SK-N-SH (cell line): ENCODE measurements around the gene COQ8B. TPM values are rescaled to one million over a fixed set of nuclear protein-coding genes. Genes with fewer than 3 reads are reported as not detected.

Source experiments
- CTCF ChIA-PET: fragments of 300-600, 350-600 bp; formaldehyde crosslinking; extraction: SDS; loops from one replicate; lab custom pipeline; 2021; lab: Yijun Ruan, JAX
- POLR2A ChIA-PET: fragments of 350-600 bp; sonication (Branson Sonifier 250); formaldehyde crosslinking; extraction: SDS; loops from one replicate; lab custom pipeline; 2020; ENCODE audit warnings: antibody characterized with exemption, inconsistent platforms; lab: Yijun Ruan, JAX
- DNase-seq: peaks from one replicate; pipeline ENCODE4 v3.0.0; 2012
- H2AFZ ChIP-seq: fragments of 200-600 bp; sonication (generic); 2 replicates; pipeline ENCODE4 v1.8.1; 2016; ENCODE audit warnings: antibody characterized with exemption, mild to moderate bottlenecking, low read depth
- H3F3A ChIP-seq: fragments of 200-600 bp; sonication (generic); replicated peaks from 2 replicates; pipeline ENCODE3; 2016; ENCODE audit warnings: antibody characterized with exemption, mild to moderate bottlenecking; ENCODE audit not compliant: insufficient read depth
- H3K27ac ChIP-seq, 2 experiments: fragments of 200-500 bp in 1 of 2; fragments of 200-600 bp in 1 of 2; sonication (Bioruptor generic) in 1 of 2; sonication (generic), shearing (Covaris generic) in 1 of 2; 2 replicates each; pipeline versions ENCODE4 v1.5.1 to v1.6.1; 2014 to 2016; ENCODE audit warnings: low read depth in 2 of 2, inconsistent platforms in 1 of 2, low read length in 1 of 2, mild to moderate bottlenecking in 1 of 2, mixed read lengths in 1 of 2
- H3K27me3 ChIP-seq: fragments of 200-600 bp; sonication (generic), shearing (Covaris generic); 2 replicates; pipeline ENCODE4 v1.6.1; 2016; ENCODE audit warnings: mixed run types; ENCODE audit not compliant: insufficient read depth
- H3K36me3 ChIP-seq, 2 experiments: fragments of 200-500 bp in 1 of 2; fragments of 200-600 bp in 1 of 2; sonication (Bioruptor generic) in 1 of 2; sonication (generic) in 1 of 2; replicated peaks in 1 of 2; 2 replicates each; pipeline versions ENCODE3 to v1.5.1; 2014 to 2016; ENCODE audit warnings: low read length in 1 of 2, mild to moderate bottlenecking in 1 of 2; ENCODE audit not compliant: insufficient read depth in 2 of 2, control insufficient read depth in 1 of 2
- H3K4me1 ChIP-seq, 2 experiments: fragments of 200-500 bp in 1 of 2; fragments of 200-600 bp in 1 of 2; sonication (Bioruptor generic) in 1 of 2; sonication (generic), shearing (Covaris generic) in 1 of 2; 2 replicates each; pipeline versions ENCODE4 v1.5.1 to v1.6.1; 2014 to 2016; ENCODE audit warnings: low read depth in 1 of 2, low read length in 1 of 2, mixed run types in 1 of 2; ENCODE audit not compliant: insufficient read depth in 2 of 2, control insufficient read depth in 1 of 2
- H3K4me2 ChIP-seq: fragments of 200-600 bp; sonication (generic), shearing (Covaris generic); 2 replicates; pipeline ENCODE4 v1.6.1; 2017; ENCODE audit warnings: mixed run types
- H3K4me3 ChIP-seq, 2 experiments: fragments of 200-500 bp in 1 of 2; fragments of 200-600 bp in 1 of 2; sonication (Bioruptor generic) in 1 of 2; sonication (generic), shearing (Covaris generic) in 1 of 2; 2 replicates each; pipeline versions ENCODE4 v1.5.1 to v1.8.1; 2014 to 2016; ENCODE audit warnings: low read depth in 2 of 2, inconsistent platforms in 1 of 2, low read length in 1 of 2, mild to moderate bottlenecking in 1 of 2, mixed read lengths in 1 of 2, moderate library complexity in 1 of 2
- H3K79me2 ChIP-seq: fragments of 200-600 bp; sonication (generic); 2 replicates; pipeline ENCODE4 v1.8.1; 2017; ENCODE audit warnings: mild to moderate bottlenecking; ENCODE audit not compliant: insufficient read depth
- H3K9ac ChIP-seq: fragments of 200-600 bp; sonication (generic); 2 replicates; pipeline ENCODE4 v1.6.1; 2017; ENCODE audit warnings: mixed run types
- H3K9me2 ChIP-seq: fragments of 200-600 bp; sonication (generic); 2 replicates; pipeline ENCODE4 v1.6.1; 2017; ENCODE audit warnings: mixed run types
- H3K9me3 ChIP-seq: fragments of 200-600 bp; sonication (generic); 2 replicates; pipeline ENCODE4 v1.6.1; 2017; ENCODE audit warnings: mixed run types, mild to moderate bottlenecking, moderate library complexity
- H4K20me1 ChIP-seq: fragments of 200-600 bp; sonication (generic); 2 replicates; pipeline ENCODE4 v1.6.1; 2017; ENCODE audit warnings: mild to moderate bottlenecking, mixed run types; ENCODE audit not compliant: insufficient read depth
- ELF1 ChIP-seq: IDR thresholded peaks from 2 replicates; pipeline ENCODE4 v1.4.0; 2012
- EP300 ChIP-seq, 2 experiments: IDR thresholded peaks; 2 replicates each; pipeline versions ENCODE4 v1.4.0 to v1.6.1; 2012; ENCODE audit warnings: borderline replicate concordance in 1 of 2, low read depth in 1 of 2, low read length in 1 of 2
- EZH2phosphoT487 ChIP-seq: fragments of 200-600 bp; sonication (generic); IDR thresholded peaks from 2 replicates; pipeline ENCODE4 v1.6.1; 2017; ENCODE audit warnings: low read depth, mixed run types, mild to moderate bottlenecking, antibody characterized with exemption, moderate library complexity, borderline replicate concordance
- FOSL2 ChIP-seq: IDR thresholded peaks from 2 replicates; pipeline ENCODE4 v1.4.0; 2012; ENCODE audit warnings: low read depth, mild to moderate bottlenecking, moderate library complexity, borderline replicate concordance
- FOXJ3 ChIP-seq: sonication (generic); formaldehyde crosslinking; IDR thresholded peaks from 2 replicates; pipeline ENCODE4 v1.5.1; 2020; ENCODE audit warnings: mild to moderate bottlenecking, missing genetic modification reagents
- FOXM1 ChIP-seq: IDR thresholded peaks from 2 replicates; pipeline ENCODE4 v1.4.0; 2012; ENCODE audit warnings: low read depth, mild to moderate bottlenecking
- GABPA ChIP-seq: IDR thresholded peaks from 2 replicates; pipeline ENCODE4 v1.4.0; 2012; ENCODE audit warnings: low read depth, mild to moderate bottlenecking
- GATA2 ChIP-seq: sonication (generic); formaldehyde crosslinking; IDR thresholded peaks from 2 replicates; pipeline ENCODE4 v1.5.0; 2020; ENCODE audit warnings: mild to moderate bottlenecking, missing genetic modification reagents
- MEF2A ChIP-seq: IDR thresholded peaks from 2 replicates; pipeline ENCODE4 v1.4.0; 2012; ENCODE audit warnings: low read depth, borderline replicate concordance
- NFIC ChIP-seq: IDR thresholded peaks from 2 replicates; pipeline ENCODE4 v1.4.0; 2012; ENCODE audit warnings: borderline replicate concordance
- NRF1 ChIP-seq: IDR thresholded peaks from 2 replicates; pipeline ENCODE4 v1.6.1; 2012; ENCODE audit warnings: low read depth, mild to moderate bottlenecking, low read length
- RAD21 ChIP-seq: IDR thresholded peaks from 2 replicates; pipeline ENCODE4 v1.6.1; 2012; ENCODE audit warnings: mild to moderate bottlenecking, low read length
- RCOR1 ChIP-seq: fragments of 150-350 bp; IDR thresholded peaks from 2 replicates; pipeline ENCODE4 v1.6.1; 2017; ENCODE audit warnings: antibody characterized with exemption, low read length
- RFX5 ChIP-seq: IDR thresholded peaks from 2 replicates; pipeline ENCODE4 v1.6.1; 2012; ENCODE audit warnings: mild to moderate bottlenecking, improper control_type of control experiment, low read length
- RXRA ChIP-seq: IDR thresholded peaks from 2 replicates; pipeline ENCODE4 v1.4.0; 2012; ENCODE audit warnings: low read depth, mild to moderate bottlenecking, borderline replicate concordance
- SIN3A ChIP-seq: IDR thresholded peaks from 2 replicates; pipeline ENCODE4 v1.6.1; 2012; ENCODE audit warnings: low read depth, mild to moderate bottlenecking, low read length, moderate library complexity, borderline replicate concordance
- SMC3 ChIP-seq: IDR thresholded peaks from 2 replicates; pipeline ENCODE4 v1.6.1; 2012; ENCODE audit warnings: low read depth, low read length, improper control_type of control experiment
- TEAD4 ChIP-seq: IDR thresholded peaks from 2 replicates; pipeline ENCODE4 v1.4.0; 2012; ENCODE audit warnings: mild to moderate bottlenecking, borderline replicate concordance; ENCODE audit not compliant: insufficient read depth
- YY1 ChIP-seq: IDR thresholded peaks from 2 replicates; pipeline ENCODE4 v1.4.0; 2012; ENCODE audit warnings: low read depth, mild to moderate bottlenecking
- WGBS: methylation state at CpG from one replicate; pipeline ENCODE4 v1.1.6; 2017; ENCODE audit warnings: low lambda C conversion rate; 5-methylcytosine and 5-hydroxymethylcytosine counted together
- polyA plus RNA-seq, 3 experiments: library from polyadenylated mRNA; depleted of rRNA; stranded (reverse); fragments of >200 nt; gene quantifications; 2 replicates each; pipeline ENCODE4 v1.2.3, GENCODE V29; 2012
- TF ChIP-seq, protein P1 (sequence below): IDR thresholded peaks from 2 replicates; pipeline ENCODE4; 2012
- TF ChIP-seq, protein P2 (sequence below): IDR thresholded peaks from 2 replicates; pipeline ENCODE4 v1.4.0; 2012; ENCODE audit warnings: low read depth, borderline replicate concordance
- TF ChIP-seq, protein P3 (sequence below): IDR thresholded peaks from 2 replicates; pipeline ENCODE4 v1.4.0; 2012; ENCODE audit warnings: low read depth
- TF ChIP-seq, protein P4 (sequence below): fragments of 200-600 bp; sonication (generic); IDR thresholded peaks from 2 replicates; pipeline ENCODE4 v1.6.1; 2017; ENCODE audit warnings: antibody characterized with exemption, mild to moderate bottlenecking, moderate library complexity

COQ8B gene
- polyA plus RNA-seq, 1 of the 3 experiments (the other 2 are of a cell fraction) = 43.8 TPM

DNA sequence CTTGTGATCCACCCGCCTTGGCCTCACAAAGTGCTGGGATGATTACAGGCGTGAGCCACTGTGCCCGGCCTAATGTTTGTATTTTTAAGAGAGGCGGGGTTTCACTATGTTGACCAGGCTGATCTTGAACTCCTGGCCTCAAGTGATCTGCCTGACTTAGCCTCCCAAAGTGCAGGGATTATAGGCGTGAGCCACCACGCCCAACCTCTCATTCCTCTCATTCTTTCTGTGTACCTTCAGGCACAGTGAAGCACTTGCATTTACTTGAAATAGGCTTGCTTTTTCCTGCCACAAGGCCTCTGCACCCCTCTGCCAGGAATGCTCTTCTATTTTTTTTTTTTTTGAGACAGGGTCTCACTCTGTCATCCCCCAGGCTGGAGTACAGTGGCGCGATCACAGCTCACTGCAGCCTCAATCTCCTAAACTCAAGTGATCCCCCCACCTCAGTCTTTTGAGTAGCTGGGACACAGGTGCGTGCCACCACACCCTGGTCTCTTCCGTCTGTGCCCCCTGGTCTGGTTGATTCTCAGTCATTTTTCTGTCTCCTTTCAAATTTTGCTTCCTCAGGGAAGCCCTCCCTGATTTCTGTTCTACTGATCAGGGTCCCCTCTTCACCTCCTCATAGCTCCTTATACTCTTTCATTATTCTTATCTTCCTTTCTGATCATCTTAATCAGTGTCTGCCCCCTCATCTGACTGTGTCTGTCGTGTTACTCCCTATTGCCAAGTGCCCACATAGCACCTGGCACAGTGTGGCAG, 18.5 kb upstream of the COQ8B start:
- H3K9me2 ChIP-seq = no peaks in the 10 kb centered on the region
- no peak for DNase-seq
- ChIA-PET CTCF (interaction anchor here (1.1 kb wide), 2 partner anchors 10 to 19 kb away, joined by 3 to 4 read pairs; partner anchors contain the start of genes COQ8B and ITPKC), POLR2A (no interaction called here)
- no peak overlapping the region for H3K4me2 ChIP-seq
- H2AFZ ChIP-seq = no peak overlapping the region
- no peaks in the 10 kb centered on the region for H3K27me3 ChIP-seq
- no peak overlapping the region for H3K4me3 ChIP-seq
- no peak overlapping the region for H3K27ac ChIP-seq
- TF ChIP-seq GABPA (no peak), GATA2 (no peak), EZH2phosphoT487 (no peak)
- no peaks in the 10 kb centered on the region for H4K20me1 ChIP-seq
- no peaks in the 10 kb centered on the region for H3K79me2 ChIP-seq
- peaks cover 32 to 33% of the 10 kb centered on the region in 2 experiments for H3K36me3 ChIP-seq
- no peaks in the 10 kb centered on the region for H3F3A ChIP-seq
- H3K9me3 ChIP-seq = no peaks in the 10 kb centered on the region
- WGBS = 93% methylated on average over 11 of the region's 11 CpGs
- no peak overlapping the region for H3K9ac ChIP-seq
- H3K4me1 ChIP-seq = no peaks in the 10 kb centered on the region

DNA sequence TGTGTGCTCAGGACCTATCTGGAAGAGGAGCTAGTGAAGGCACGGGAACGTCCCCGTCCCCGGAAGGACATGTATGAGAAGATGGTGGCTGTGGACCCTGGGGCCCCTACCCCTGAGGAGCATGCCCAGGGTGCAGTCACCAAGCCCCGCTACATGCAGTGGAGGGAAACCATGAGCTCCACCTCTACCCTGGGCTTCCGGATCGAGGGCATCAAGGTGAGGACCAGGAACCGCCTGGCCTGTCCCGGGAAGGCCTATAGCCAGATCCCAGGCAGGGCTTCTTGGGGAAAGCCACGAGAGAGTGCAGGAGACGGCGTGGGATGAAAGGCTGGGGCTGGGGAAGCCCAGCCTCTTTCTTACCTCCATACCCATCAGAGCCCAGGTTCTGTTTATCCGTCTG, 16.5 kb upstream of the COQ8B start:
- H2AFZ ChIP-seq = no peak overlapping the region
- H3K27me3 ChIP-seq = no peaks in the 10 kb centered on the region
- H3K9ac ChIP-seq = no peak overlapping the region
- no peaks in the 10 kb centered on the region for H3K9me3 ChIP-seq
- no peak overlapping the region for H3K4me3 ChIP-seq
- ChIA-PET POLR2A (no interaction called here), CTCF (interaction anchor here (1.3 kb wide), 1 partner anchor 42 kb away, joined by 3 read pairs; the partner anchor contains the start of gene NUMBL)
- peaks cover 29 to 36% of the 10 kb centered on the region in 2 experiments for H3K36me3 ChIP-seq
- no peaks in the 10 kb centered on the region for H3K9me2 ChIP-seq
- no peaks in the 10 kb centered on the region for H3F3A ChIP-seq
- H3K79me2 ChIP-seq = no peaks in the 10 kb centered on the region
- no peaks in the 10 kb centered on the region for H3K4me1 ChIP-seq
- no peak overlapping the region for H3K27ac ChIP-seq
- no peak for DNase-seq
- H4K20me1 ChIP-seq = no peaks in the 10 kb centered on the region
- WGBS = 94% methylated on average over 12 of the region's 13 CpGs
- no peak for TF ChIP-seq RCOR1
- TF ChIP-seq RXRA = no peak
- no peak for TF ChIP-seq RAD21
- TF ChIP-seq TEAD4 = no peak
- TF ChIP-seq, protein P1, sequence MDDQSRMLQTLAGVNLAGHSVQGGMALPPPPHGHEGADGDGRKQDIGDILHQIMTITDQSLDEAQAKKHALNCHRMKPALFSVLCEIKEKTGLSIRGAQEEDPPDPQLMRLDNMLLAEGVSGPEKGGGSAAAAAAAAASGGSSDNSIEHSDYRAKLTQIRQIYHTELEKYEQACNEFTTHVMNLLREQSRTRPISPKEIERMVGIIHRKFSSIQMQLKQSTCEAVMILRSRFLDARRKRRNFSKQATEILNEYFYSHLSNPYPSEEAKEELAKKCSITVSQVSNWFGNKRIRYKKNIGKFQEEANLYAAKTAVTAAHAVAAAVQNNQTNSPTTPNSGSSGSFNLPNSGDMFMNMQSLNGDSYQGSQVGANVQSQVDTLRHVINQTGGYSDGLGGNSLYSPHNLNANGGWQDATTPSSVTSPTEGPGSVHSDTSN = no peak
- no peak for TF ChIP-seq EP300 (IDR thresholded peaks at IDR 0.05; ENCODE audit: borderline replicate concordance in 1 of 2, low read depth in 1 of 2, low read length in 1 of 2)
- TF ChIP-seq, protein P2, sequence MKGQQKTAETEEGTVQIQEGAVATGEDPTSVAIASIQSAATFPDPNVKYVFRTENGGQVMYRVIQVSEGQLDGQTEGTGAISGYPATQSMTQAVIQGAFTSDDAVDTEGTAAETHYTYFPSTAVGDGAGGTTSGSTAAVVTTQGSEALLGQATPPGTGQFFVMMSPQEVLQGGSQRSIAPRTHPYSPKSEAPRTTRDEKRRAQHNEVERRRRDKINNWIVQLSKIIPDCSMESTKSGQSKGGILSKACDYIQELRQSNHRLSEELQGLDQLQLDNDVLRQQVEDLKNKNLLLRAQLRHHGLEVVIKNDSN = no peak
- no peak for TF ChIP-seq FOXJ3
- TF ChIP-seq, protein P3, sequence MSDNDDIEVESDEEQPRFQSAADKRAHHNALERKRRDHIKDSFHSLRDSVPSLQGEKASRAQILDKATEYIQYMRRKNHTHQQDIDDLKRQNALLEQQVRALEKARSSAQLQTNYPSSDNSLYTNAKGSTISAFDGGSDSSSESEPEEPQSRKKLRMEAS = no peak
- no peak for TF ChIP-seq MEF2A
- TF ChIP-seq, protein P4, sequence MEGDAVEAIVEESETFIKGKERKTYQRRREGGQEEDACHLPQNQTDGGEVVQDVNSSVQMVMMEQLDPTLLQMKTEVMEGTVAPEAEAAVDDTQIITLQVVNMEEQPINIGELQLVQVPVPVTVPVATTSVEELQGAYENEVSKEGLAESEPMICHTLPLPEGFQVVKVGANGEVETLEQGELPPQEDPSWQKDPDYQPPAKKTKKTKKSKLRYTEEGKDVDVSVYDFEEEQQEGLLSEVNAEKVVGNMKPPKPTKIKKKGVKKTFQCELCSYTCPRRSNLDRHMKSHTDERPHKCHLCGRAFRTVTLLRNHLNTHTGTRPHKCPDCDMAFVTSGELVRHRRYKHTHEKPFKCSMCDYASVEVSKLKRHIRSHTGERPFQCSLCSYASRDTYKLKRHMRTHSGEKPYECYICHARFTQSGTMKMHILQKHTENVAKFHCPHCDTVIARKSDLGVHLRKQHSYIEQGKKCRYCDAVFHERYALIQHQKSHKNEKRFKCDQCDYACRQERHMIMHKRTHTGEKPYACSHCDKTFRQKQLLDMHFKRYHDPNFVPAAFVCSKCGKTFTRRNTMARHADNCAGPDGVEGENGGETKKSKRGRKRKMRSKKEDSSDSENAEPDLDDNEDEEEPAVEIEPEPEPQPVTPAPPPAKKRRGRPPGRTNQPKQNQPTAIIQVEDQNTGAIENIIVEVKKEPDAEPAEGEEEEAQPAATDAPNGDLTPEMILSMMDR = no peak
- no peak for TF ChIP-seq FOSL2
- no peak for TF ChIP-seq NRF1
- no peak for TF ChIP-seq SIN3A
- no peak for TF ChIP-seq FOXM1
- TF ChIP-seq ELF1 = no peak
- no peak for TF ChIP-seq NFIC
- TF ChIP-seq YY1 = no peak
- no peak for TF ChIP-seq RFX5
- no peak for TF ChIP-seq SMC3
- no peak overlapping the region for H3K4me2 ChIP-seq
